ENCODE results near the gene KLHL17. TPM values are rescaled to one million over a fixed set of nuclear protein-coding genes. Genes with fewer than 3 reads are reported as not detected.

The KLHL17 gene
- polyA plus RNA-seq, 1 donor (not counting 4 experiments of a cell fraction or from before 2014, with no cell fraction given): 6.5 TPM

DNA sequence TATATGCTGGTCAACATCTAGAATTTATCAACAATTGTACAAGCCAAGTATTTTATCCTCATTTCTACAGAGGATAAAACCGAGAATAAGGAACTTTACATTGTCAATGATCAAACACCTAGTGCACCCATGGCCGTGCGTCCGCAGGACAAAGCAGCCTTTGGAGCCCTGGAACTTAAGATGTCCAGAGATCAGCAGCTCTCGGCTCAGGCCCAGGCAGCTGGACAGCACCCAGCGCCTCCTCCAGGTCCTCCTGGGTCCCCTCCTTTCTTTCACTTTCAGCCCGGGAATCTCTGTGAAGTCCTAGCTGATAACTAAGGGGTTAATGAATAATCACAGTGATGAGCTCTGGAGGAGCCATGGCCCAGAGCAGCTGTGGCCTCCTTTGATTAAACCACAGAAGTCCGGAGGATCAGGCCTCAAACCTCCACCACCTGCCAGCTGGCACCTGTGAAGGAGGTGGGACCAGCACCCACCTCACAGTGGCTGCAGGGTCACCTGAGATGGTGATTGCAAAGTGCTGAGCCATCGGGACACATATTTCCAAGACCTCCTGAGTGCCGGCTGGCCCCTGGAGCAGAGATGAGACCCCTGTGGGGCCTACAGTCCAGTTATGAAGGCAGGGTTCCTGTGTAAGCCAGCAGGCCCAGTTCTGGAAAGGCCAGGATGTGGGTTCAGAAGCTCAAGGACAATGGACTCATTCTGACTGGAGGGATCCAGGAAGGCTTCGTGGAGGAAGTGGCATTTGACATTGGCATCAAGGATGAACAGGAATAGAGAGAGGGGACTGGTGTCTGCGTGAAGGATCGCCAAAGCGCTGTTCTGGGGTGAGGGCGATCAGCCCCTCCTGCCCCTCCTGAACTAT is 48.3 kb upstream of the KLHL17 start:
- no peaks in the 10 kb centered on the region for H3K9me1 ChIP-seq (ENCODE audit: control insufficient read depth, extremely low read depth, insufficient read depth, low read length)
- H3K9ac ChIP-seq (ENCODE audit: control insufficient read depth, extremely low read depth, insufficient read depth, low read length): no peak overlapping the region
- no peak for FAIRE-seq
- DNase-seq (ENCODE audit: low read depth, low spot score): no peak
- H2AFZ ChIP-seq (ENCODE audit: control insufficient read depth, low read length): no peak overlapping the region
- H4K20me1 ChIP-seq (ENCODE audit: control insufficient read depth, extremely low read depth, insufficient read depth, low read length): peaks cover 9% of the 10 kb centered on the region
- H3K9me3 ChIP-seq (ENCODE audit: control insufficient read depth, low read depth, low read length): no peaks in the 10 kb centered on the region
- H3K36me3 ChIP-seq (ENCODE audit: control insufficient read depth in 2 of 2, extremely low read depth in 1 of 2, insufficient read depth in 2 of 2, low read length in 2 of 2): no peaks in the 10 kb centered on the region
- peaks cover 5% of the 10 kb centered on the region for H3K4me1 ChIP-seq (ENCODE audit: control insufficient read depth, extremely low read depth, insufficient read depth, low read length)
- dilution Hi-C loops (cut with MboI; ENCODE audit: extremely low pct_ligation_motif_present, low sequenced_read_pairs): no loop called here
- TF ChIP-seq EZH2 (IDR thresholded peaks at IDR 0.05; ENCODE audit: low read length): no peak
- TF ChIP-seq, protein P1, sequence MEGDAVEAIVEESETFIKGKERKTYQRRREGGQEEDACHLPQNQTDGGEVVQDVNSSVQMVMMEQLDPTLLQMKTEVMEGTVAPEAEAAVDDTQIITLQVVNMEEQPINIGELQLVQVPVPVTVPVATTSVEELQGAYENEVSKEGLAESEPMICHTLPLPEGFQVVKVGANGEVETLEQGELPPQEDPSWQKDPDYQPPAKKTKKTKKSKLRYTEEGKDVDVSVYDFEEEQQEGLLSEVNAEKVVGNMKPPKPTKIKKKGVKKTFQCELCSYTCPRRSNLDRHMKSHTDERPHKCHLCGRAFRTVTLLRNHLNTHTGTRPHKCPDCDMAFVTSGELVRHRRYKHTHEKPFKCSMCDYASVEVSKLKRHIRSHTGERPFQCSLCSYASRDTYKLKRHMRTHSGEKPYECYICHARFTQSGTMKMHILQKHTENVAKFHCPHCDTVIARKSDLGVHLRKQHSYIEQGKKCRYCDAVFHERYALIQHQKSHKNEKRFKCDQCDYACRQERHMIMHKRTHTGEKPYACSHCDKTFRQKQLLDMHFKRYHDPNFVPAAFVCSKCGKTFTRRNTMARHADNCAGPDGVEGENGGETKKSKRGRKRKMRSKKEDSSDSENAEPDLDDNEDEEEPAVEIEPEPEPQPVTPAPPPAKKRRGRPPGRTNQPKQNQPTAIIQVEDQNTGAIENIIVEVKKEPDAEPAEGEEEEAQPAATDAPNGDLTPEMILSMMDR (optimal IDR thresholded peaks at IDR 0.05 in 1 of 3, IDR thresholded peaks at IDR 0.05 in 1 of 3, conservative IDR thresholded peaks at IDR 0.05 in 1 of 3; ENCODE audit: extremely low read depth in 1 of 3, insufficient read depth in 2 of 3, low read length in 3 of 3): no peak
- H3K27me3 ChIP-seq (ENCODE audit: control insufficient read depth, extremely low read depth, insufficient read depth, low read length): peaks cover 67% of the 10 kb centered on the region
- H3K4me3 ChIP-seq (ENCODE audit: control insufficient read depth in 2 of 3, extremely low read depth in 1 of 3, insufficient read depth in 2 of 3, low read depth in 1 of 3, low read length in 3 of 3): no peak overlapping the region
- H3K27ac ChIP-seq (ENCODE audit: control insufficient read depth, insufficient read depth, low read length): no peak overlapping the region
- H3K79me2 ChIP-seq (ENCODE audit: control insufficient read depth, insufficient read depth, low read length): no peaks in the 10 kb centered on the region
- no peak overlapping the region for H3K4me2 ChIP-seq (ENCODE audit: control insufficient read depth, extremely low read depth, insufficient read depth, low read depth, low read length)

DNA sequence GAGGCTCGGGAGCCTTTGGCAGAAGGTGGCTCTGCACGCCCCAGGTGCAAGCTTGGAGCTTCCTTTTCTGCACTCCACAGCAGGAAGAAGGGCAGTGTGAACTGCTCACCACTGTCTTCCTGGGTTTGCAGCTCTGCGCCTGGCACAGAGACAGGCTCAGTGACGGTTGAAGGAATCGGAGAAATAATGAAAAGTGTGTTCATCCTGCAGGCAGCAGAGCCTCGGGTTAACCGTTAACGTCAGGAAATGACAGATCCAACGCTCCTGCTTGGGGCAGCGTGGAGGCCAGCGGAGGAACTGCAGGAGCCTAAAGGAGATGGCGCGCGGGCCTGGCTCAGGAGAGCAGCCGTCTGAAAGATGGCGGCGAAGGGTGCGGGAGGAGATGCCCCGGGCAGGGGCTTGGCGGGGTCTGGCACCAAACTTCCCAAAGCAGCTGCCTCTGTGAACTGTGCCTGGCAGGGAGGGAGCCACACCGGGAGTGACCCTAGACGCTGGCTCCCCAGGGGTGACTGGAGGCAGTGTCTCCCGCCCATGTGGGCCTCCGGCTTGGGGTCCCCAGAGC is 47.6 kb upstream of the KLHL17 start:
- H3K9me3 ChIP-seq (ENCODE audit: control insufficient read depth, low read depth, low read length): no peaks in the 10 kb centered on the region
- no peaks in the 10 kb centered on the region for H3K36me3 ChIP-seq (ENCODE audit: control insufficient read depth in 2 of 2, extremely low read depth in 1 of 2, insufficient read depth in 2 of 2, low read length in 2 of 2)
- TF ChIP-seq, protein P1 (optimal IDR thresholded peaks at IDR 0.05 in 1 of 3, IDR thresholded peaks at IDR 0.05 in 1 of 3, conservative IDR thresholded peaks at IDR 0.05 in 1 of 3; ENCODE audit: extremely low read depth in 1 of 3, insufficient read depth in 2 of 3, low read length in 3 of 3): peak; percentile 30 to 64 (median 32)
- TF ChIP-seq EZH2 (IDR thresholded peaks at IDR 0.05; ENCODE audit: low read length): no peak
- H3K79me2 ChIP-seq (ENCODE audit: control insufficient read depth, insufficient read depth, low read length): no peaks in the 10 kb centered on the region
- no peak overlapping the region for H3K9ac ChIP-seq (ENCODE audit: control insufficient read depth, extremely low read depth, insufficient read depth, low read length)
- DNase-seq (ENCODE audit: low read depth, low spot score): no peak
- H3K27me3 ChIP-seq (ENCODE audit: control insufficient read depth, extremely low read depth, insufficient read depth, low read length): peaks cover 73% of the 10 kb centered on the region
- no peaks in the 10 kb centered on the region for H3K9me1 ChIP-seq (ENCODE audit: control insufficient read depth, extremely low read depth, insufficient read depth, low read length)
- no peak overlapping the region for H2AFZ ChIP-seq (ENCODE audit: control insufficient read depth, low read length)
- no peak overlapping the region for H3K4me2 ChIP-seq (ENCODE audit: control insufficient read depth, extremely low read depth, insufficient read depth, low read depth, low read length)
- H3K27ac ChIP-seq (ENCODE audit: control insufficient read depth, insufficient read depth, low read length): no peak overlapping the region
- no peak for FAIRE-seq
- peaks cover 5% of the 10 kb centered on the region for H3K4me1 ChIP-seq (ENCODE audit: control insufficient read depth, extremely low read depth, insufficient read depth, low read length)
- H3K4me3 ChIP-seq (ENCODE audit: control insufficient read depth in 2 of 3, extremely low read depth in 1 of 3, insufficient read depth in 2 of 3, low read depth in 1 of 3, low read length in 3 of 3): no peak overlapping the region
- dilution Hi-C loops (cut with MboI; ENCODE audit: extremely low pct_ligation_motif_present, low sequenced_read_pairs): no loop called here
- H4K20me1 ChIP-seq (ENCODE audit: control insufficient read depth, extremely low read depth, insufficient read depth, low read length): peaks cover 12% of the 10 kb centered on the region
